ENCODE results near the gene MSL2.
"Not testable (repeated sequence)": the region's sequence is repeated elsewhere in the genome, so short reads cannot be mapped to it uniquely, and the experiment has no call there.

Gene MSL2

DNA sequence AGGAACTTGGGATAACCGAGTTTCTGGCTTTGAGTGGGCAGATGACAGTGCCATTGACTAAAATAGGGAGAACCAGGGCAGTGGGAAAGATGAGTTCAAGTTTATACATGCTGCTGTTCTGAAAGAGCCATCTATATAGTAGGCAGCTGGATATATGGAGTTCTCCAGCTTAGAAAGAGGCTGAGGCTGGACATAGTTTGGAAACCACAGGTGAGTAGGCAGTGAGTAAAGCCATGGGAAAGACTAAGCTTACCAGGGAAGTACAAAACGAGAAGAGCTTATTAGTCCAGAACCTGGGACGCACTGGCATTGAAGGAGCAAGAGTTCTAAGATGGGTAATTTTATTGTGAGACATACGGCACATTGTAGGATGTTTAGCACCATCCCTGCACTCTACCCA is 54.2 kb downstream of the MSL2 start:
- DNase-seq = no peak

GRCh38 chr3:136141291-136141785 is 54.8 kb downstream of the MSL2 start:
- no peak for DNase-seq

DNA sequence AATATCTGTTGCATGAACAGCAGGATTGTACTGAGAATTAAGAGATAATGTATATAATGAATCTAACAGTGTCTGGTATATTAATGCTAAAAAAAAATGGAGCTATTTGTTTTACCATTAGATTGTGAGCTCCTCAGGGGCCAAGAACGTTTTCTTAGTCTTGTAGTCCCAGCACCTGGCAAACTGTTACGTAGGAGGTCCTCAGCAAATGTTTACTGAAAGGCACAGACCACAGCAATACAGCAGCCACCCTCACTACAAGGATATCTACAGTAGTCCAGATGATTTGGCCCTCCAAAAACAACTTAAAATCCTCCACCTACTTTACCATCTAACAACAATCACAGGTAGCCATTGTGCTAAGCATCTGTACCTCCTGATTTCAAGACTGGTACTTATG is 59.7 kb downstream of the MSL2 start:
- DNase-seq = no peak

DNA sequence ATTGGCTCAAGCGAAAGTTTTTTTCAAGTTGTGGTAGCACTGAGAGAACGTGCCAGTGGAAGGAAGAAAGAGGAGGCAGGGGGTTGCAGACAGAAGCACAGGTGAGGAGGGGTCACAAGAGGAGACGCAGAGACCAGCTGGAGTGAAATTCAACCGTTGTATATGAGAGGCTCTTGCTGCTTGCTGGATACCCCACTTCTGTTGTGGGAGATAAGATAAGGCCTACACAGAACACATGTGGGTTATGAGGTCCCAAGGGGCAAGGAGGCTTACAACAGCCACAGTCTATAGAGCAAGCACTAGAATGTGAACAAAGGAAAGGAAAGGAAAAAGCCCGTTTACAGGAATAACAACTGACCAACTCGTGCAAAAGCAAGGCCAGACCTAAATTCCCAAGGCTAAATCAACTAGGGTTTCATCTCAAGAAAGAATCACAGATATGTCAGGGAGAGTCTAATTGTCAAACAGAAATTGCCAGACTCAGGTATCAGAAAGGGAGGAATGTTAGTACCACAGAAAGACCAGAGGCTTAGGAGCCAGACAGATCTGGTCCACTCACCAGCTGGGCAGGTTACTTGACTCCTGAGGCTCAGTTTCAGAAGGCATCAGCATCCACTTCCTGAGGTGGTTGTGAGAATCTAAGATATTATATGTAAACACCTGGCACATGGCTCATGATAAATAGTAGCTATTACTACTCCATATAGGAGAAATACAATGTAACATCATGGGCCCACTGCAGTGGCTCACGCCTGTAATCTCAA is 60.9 kb downstream of the MSL2 start:
- no peak for DNase-seq

DNA sequence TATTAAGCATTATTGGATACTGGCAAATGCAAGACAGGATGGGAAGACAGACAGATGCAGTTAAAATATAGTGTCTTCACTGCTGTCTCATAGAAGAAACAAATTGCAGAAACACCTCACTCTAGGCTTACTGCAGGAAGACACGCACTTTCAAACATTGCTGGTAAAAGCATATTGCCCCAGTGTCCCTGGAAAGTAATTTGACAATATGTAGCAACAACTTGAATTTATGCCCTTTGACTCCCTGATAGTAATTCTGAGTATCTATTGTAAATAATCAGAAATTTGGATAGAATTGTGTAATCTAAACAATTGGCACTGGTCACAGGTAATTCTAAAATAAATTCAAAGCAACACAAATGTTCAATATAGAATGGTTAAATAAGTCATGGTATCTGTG is 62.0 kb downstream of the MSL2 start:
- no peak for DNase-seq

DNA sequence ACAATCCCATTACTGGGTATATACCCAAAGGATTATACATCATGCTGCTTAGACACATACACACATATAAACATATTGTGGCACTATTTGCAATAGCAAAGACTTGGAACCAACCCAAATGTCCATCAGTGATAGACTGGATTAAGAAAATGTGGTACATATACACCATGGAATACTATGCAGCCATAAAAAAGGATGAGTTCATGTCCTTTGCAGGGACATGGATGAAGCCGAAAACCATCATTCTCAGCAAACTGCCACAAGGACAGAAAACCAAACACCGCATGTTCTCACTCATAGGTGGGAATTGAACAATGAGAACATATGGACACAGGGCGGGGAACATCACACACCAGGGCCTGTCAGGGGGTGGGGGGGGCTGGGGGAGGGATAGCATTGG is 64.5 kb downstream of the MSL2 start:
- not testable (repeated sequence) for DNase-seq

DNA sequence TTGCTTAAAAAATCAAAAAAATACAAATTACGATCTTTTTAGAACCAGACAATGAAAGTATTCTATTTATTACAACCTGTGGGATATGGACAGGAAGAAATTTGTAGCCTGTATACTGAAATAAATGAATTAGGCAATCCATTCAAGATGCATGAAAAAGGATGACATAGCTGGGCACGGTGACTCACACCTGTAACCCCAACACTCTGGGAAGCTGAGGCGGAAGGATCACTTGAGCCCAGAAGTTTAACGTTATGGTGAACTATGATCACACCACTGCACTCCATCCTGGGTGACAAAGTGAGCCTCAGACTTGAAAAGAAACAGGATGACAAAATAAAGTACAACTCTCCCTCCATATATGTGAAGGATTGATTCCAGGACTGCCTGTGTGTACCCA is 74.1 kb downstream of the MSL2 start:
- DNase-seq = no peak

DNA sequence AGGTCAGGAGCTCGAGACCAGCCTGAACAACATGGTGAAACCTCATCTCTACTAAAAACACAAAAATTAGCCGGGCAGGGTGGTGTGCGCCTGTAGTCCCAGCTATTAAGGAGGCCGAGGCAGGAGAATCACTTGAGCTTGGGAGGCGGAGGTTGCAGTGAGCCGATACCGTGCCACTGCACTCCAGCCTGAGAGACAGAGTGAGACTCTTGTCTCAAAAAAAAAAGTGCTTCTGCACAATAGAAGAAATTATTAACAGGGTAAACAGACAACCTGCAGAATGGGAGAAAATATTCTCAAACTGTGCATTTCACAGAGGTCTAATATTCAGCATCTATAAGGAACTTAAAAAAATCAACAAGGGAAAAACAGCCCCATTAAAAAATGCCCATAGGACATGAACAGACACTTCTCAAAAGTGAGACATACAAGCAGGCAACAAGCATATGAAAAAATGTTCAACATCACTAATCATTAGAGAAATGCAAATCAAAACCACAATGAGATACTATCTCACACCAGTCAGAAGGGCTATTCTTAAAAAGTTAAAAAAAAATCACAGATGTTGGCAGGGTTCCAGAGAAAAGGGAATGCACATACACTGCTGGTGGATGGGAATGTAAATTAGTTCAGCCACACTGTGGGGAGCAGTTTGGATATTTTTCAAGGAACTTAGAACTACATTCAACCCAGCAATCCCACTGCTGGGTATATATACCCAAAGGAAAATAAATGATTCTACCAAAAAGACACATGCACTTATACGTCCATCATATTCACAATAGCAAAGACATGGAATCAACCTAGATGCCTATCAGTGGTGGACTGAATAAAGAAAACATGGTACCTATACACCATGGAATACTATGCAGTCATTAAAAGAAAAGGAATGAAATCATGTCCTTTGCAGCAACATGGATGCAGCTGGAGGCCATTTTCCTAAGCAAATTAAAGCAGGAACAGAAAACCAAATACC is 75.5 kb downstream of the MSL2 start:
- no peak for DNase-seq

DNA sequence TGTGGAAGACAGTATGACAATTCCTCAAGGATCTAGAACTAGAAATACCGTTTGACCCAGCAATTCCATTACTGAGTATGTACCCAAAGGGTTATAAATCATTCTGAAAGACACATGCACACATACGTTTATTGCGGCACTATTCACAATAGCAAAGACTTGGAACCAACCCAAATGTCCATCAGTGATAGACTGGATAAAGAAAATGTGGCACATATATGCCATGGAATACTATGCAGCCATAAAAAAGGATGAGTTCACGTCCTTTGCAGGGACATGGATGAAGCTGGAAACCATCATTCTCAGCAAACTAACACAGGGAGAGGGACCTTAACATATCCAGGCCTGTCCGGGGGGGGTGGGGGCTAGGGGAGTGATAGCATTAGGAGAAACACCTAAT is 76.4 kb downstream of the MSL2 start:
- DNase-seq = not testable (repeated sequence)

GRCh38 chr3:136119332-136119731 is 76.8 kb downstream of the MSL2 start:
- DNase-seq = not testable (repeated sequence)

DNA sequence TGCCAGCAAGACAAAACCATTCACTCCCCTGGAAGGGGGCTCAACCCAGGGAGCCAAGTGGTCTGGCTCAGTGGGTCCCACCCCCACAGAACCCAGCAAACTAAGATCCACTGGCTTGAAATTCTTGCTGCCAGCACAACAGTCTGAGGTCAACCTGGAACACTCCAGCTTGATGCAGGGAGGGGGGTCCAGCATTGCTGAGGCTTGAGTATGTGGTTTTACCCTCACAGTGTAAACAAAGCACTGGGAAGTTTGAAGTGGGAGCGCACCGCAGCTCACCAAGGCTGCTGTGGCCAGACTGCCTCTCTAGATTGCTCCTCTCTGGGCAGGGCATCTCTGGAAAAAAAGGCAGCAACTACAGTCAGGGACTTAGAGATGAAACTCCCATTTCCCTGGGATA is 81.7 kb downstream of the MSL2 start:
- DNase-seq = no peak

DNA sequence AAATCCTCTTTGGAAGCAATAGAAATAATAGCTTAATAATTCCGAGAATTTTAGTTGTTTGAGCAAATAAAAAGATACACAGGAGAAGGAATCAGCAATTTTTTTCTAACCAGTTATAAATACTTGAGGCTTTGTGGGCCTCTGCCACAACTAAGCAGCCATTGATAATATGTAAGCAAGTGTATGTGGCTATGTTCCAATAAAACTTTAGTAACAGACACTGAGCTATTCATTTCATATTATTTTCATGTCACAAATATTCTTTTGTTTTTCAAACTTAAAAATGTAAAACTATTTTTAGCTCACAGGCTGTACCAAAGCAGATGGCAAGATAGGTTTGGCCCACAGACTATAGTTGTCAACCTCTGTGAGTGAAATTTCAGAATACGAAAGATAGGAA is 85.7 kb downstream of the MSL2 start:
- no peak for DNase-seq

DNA sequence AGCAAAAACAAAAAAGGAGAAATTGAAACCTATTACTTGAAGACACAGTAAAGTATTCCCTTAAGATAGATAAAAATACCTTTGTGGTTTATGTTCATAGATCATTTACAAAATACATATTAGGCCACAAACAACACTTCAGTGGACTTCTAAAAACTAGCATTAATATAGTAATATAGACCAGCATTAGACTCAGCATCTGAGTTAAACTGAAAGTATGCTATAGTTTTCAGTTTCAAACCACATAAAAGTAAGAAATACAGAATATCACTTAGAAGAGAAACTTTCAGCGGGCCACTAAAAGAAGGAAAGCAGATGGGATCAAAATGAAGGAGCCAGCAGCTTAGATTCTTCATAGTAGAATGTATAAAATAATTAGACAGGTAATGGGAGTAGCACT is 86.6 kb downstream of the MSL2 start:
- DNase-seq = no peak

DNA sequence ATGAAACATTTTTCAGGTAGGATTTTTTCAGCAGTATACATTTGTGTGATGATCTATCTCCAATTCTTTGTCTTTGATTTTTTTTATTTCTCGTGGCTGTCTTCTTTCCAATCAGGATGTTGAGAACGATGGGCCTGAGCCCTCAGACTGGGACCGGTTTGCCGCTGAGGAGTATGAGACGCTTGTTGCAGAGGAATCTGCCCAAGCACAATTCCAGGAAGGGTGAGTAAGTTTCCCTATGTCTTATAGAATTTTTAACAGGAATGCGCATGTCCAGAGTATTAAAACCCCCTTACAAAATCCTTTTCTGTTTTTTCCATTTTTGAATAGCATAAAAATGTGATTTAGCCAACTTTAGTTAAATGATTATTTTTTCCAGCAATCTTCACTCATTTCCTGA is 90.0 kb downstream of the MSL2 start:
- no peak for DNase-seq

GRCh38 chr3:136105044-136105443 is 91.1 kb downstream of the MSL2 start:
- no peak for DNase-seq

Data from activated naive CD4-positive, alpha-beta T cell treated with anti-CD3 and anti-CD28 coated beads, Interleukin-2, amount 50 U/mL, for 16 hours (primary cell).